GM12891 (cell line): ENCODE results near the gene USP15.

ENCODE experiments used
- PAX5 ChIP-seq: IDR thresholded peaks from 2 replicates; pipeline ENCODE4 v1.6.1; 2011; ENCODE audit warnings: low read length, moderate library complexity, mild to moderate bottlenecking; ENCODE audit not compliant: insufficient read depth, severe bottlenecking
- POLR2A ChIP-seq: IDR thresholded peaks from 2 replicates; pipeline ENCODE4 v1.6.1; 2011; ENCODE audit warnings: low read depth, low read length, control low read depth
- POLR2AphosphoS5 ChIP-seq: IDR thresholded peaks from 2 replicates; pipeline ENCODE4 v1.6.1; 2011; ENCODE audit warnings: low read depth, low read length, control low read depth
- POU2F2 ChIP-seq: IDR thresholded peaks from 2 replicates; pipeline ENCODE4 v1.6.1; 2011; ENCODE audit warnings: low read depth, mild to moderate bottlenecking, control low read depth, low read length, moderate library complexity
- SPI1 ChIP-seq: IDR thresholded peaks from 2 replicates; pipeline ENCODE4 v1.6.1; 2011; ENCODE audit warnings: low read depth, low read length, control low read depth
- TAF1 ChIP-seq: IDR thresholded peaks from 2 replicates; pipeline ENCODE4 v1.6.1; 2011; ENCODE audit warnings: low read depth, low read length, control low read depth

- TF ChIP-seq POLR2A (no peak), TAF1 (no peak), POLR2AphosphoS5 (no peak), POU2F2 (no peak), PAX5 (no peak), SPI1 (no peak)
Observed at GRCh38 chr12:62252576-62252975, 7.6 kb upstream of the USP15 start.
